ENCODE results near the gene ST8SIA6. TPM values are rescaled to one million over a fixed set of nuclear protein-coding genes. Genes with fewer than 3 reads are reported as not detected.

The ST8SIA6 gene
- total and polyA plus RNA-seq, 10 of the 15 experiments (the other 5 are each of a cell fraction or from before 2014, with no cell fraction given) = 0.22 TPM; not detected in 9

DNA sequence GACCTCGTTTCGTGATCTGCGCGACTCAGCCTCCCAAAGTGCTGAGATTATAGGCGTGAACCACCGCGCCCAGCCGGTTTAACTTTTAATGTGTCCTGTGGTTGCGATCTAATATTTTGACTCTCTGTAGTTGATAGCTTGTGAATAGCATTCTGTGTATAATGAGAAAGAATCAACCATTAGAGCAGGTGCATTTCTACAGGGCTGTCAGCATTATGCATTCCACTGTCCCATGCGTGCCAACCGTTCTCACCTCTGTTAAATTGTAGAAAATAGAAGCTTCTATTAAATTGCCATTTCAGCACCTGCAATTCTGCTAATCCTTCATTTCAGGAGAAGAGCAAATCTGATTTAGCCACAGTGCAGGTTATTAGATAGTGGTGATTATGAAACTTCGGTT lies 164.6 kb downstream of the ST8SIA6 start:
- no peaks in the 10 kb centered on the region for H3K4me1 ChIP-seq (ENCODE audit: control insufficient read depth, insufficient read depth, low read length)
- intact Hi-C loops (cut with micrococcal nuclease; ENCODE audit: unreplicated experiment) = loop anchor here (10.0 kb wide), 1 partner anchor 305 kb away; no protein-coding TSS in a partner anchor
- no peak for ATAC-seq
- no peak for FAIRE-seq
- DNase-seq (ENCODE audit: low read depth, low spot score) = no peak
- no peaks in the 10 kb centered on the region for H4K20me1 ChIP-seq (ENCODE audit: control insufficient read depth, insufficient read depth)
- H3K4me3 ChIP-seq = no peak overlapping the region
- CTCF ChIA-PET = interaction anchor here (0.5 to 1.0 kb wide), 2 partner anchors 119 to 454 kb away, joined by 3 to 5 read pairs; no protein-coding TSS in a partner anchor
- SMC1A ChIA-PET (ENCODE audit: uncharacterized antibody, unreplicated experiment) = interaction anchor here (0.8 to 1.3 kb wide), 3 partner anchors 10 to 86 kb away, joined by 3 to 5 read pairs (median 3); no protein-coding TSS in a partner anchor
- no peak overlapping the region for H3K4me2 ChIP-seq (ENCODE audit: control insufficient read depth, insufficient read depth)
- H3K9me3 ChIP-seq (replicated peaks; ENCODE audit: control insufficient read depth, insufficient read depth, low read length) = no peaks in the 10 kb centered on the region
- POLR2A ChIA-PET = no interaction called here
- no peak for TF ChIP-seq ZNF217 (IDR thresholded peaks at IDR 0.05)
- TF ChIP-seq, protein P1, sequence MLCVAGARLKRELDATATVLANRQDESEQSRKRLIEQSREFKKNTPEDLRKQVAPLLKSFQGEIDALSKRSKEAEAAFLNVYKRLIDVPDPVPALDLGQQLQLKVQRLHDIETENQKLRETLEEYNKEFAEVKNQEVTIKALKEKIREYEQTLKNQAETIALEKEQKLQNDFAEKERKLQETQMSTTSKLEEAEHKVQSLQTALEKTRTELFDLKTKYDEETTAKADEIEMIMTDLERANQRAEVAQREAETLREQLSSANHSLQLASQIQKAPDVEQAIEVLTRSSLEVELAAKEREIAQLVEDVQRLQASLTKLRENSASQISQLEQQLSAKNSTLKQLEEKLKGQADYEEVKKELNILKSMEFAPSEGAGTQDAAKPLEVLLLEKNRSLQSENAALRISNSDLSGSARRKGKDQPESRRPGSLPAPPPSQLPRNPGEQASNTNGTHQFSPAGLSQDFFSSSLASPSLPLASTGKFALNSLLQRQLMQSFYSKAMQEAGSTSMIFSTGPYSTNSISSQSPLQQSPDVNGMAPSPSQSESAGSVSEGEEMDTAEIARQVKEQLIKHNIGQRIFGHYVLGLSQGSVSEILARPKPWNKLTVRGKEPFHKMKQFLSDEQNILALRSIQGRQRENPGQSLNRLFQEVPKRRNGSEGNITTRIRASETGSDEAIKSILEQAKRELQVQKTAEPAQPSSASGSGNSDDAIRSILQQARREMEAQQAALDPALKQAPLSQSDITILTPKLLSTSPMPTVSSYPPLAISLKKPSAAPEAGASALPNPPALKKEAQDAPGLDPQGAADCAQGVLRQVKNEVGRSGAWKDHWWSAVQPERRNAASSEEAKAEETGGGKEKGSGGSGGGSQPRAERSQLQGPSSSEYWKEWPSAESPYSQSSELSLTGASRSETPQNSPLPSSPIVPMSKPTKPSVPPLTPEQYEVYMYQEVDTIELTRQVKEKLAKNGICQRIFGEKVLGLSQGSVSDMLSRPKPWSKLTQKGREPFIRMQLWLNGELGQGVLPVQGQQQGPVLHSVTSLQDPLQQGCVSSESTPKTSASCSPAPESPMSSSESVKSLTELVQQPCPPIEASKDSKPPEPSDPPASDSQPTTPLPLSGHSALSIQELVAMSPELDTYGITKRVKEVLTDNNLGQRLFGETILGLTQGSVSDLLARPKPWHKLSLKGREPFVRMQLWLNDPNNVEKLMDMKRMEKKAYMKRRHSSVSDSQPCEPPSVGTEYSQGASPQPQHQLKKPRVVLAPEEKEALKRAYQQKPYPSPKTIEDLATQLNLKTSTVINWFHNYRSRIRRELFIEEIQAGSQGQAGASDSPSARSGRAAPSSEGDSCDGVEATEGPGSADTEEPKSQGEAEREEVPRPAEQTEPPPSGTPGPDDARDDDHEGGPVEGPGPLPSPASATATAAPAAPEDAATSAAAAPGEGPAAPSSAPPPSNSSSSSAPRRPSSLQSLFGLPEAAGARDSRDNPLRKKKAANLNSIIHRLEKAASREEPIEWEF (IDR thresholded peaks at IDR 0.05; ENCODE audit: insufficient replicate concordance, low read depth, low read length) = no peak
- no peak for TF ChIP-seq GATAD2B (conservative IDR thresholded peaks at IDR 0.05; ENCODE audit: low read depth)
- no peak for TF ChIP-seq STAT1 (conservative IDR thresholded peaks at IDR 0.05)
- no peak for TF ChIP-seq TARDBP (IDR thresholded peaks at IDR 0.05; ENCODE audit: borderline replicate concordance)
- TF ChIP-seq TCF7 (IDR thresholded peaks at IDR 0.05; ENCODE audit: borderline replicate concordance) = no peak
- no peak for TF ChIP-seq NFYB (IDR thresholded peaks at IDR 0.05; ENCODE audit: insufficient read depth, low read depth, low read length)
- TF ChIP-seq RAD21 (IDR thresholded peaks at IDR 0.05; ENCODE audit: insufficient read depth, low read depth, low read length) = no peak
- TF ChIP-seq SRF (IDR thresholded peaks at IDR 0.05; ENCODE audit: low read depth in 2 of 2, low read length in 2 of 2) = no peak
- TF ChIP-seq SUZ12 (IDR thresholded peaks at IDR 0.05; ENCODE audit: unreplicated experiment) = no peak
- TF ChIP-seq, protein P2, sequence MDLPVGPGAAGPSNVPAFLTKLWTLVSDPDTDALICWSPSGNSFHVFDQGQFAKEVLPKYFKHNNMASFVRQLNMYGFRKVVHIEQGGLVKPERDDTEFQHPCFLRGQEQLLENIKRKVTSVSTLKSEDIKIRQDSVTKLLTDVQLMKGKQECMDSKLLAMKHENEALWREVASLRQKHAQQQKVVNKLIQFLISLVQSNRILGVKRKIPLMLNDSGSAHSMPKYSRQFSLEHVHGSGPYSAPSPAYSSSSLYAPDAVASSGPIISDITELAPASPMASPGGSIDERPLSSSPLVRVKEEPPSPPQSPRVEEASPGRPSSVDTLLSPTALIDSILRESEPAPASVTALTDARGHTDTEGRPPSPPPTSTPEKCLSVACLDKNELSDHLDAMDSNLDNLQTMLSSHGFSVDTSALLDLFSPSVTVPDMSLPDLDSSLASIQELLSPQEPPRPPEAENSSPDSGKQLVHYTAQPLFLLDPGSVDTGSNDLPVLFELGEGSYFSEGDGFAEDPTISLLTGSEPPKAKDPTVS (IDR thresholded peaks at IDR 0.05; ENCODE audit: low read depth, low read length) = no peak
- TF ChIP-seq ETV6 (conservative IDR thresholded peaks at IDR 0.05 in 1 of 2, IDR thresholded peaks at IDR 0.05 in 1 of 2; ENCODE audit: borderline replicate concordance in 1 of 2, low read depth in 1 of 2) = no peak
- no peak for TF ChIP-seq BACH1 (IDR thresholded peaks at IDR 0.05; ENCODE audit: borderline replicate concordance)
- no peak for TF ChIP-seq HDGF (IDR thresholded peaks at IDR 0.05)
- no peaks in the 10 kb centered on the region for H3K27me3 ChIP-seq (replicated peaks in 1 of 2; ENCODE audit: control insufficient read depth in 2 of 2, insufficient read depth in 2 of 2, low read length in 1 of 2)
- no peak overlapping the region for H2AFZ ChIP-seq (ENCODE audit: control insufficient read depth, low read depth, low read length)
- H3K27ac ChIP-seq (ENCODE audit: control insufficient read depth, insufficient read depth) = no peak overlapping the region
- 95% methylated on average over 12 of the region's 12 CpGs for WGBS (ENCODE audit: insufficient coverage, insufficient replicate concordance, low lambda C conversion rate, missing lambda C conversion rate)
- no peak overlapping the region for H3K9ac ChIP-seq (ENCODE audit: control insufficient read depth, insufficient read depth, low read length)
- H3K36me3 ChIP-seq (ENCODE audit: control insufficient read depth in 2 of 2, insufficient read depth in 2 of 2, low read length in 1 of 2) = no peaks in the 10 kb centered on the region
- RAD21 ChIA-PET (ENCODE audit: unreplicated experiment) = no interaction called here
- no TSS peak for BruUV-seq (replicated peaks)
- in situ Hi-C loops (cut with MboI) = no loop called here
- H3K79me2 ChIP-seq (ENCODE audit: control insufficient read depth, insufficient read depth, low read length) = no peaks in the 10 kb centered on the region

Data from GM12878 (cell line).